ENCODE results near the gene TRPM1. TPM values are rescaled to one million over a fixed set of nuclear protein-coding genes. Genes with fewer than 3 reads are reported as not detected.

TRPM1 gene
- total RNA-seq, 1 donor from 2014 or later = 3.5 TPM

GRCh38 chr15:31016446-31016915, 85.0 kb downstream of the TRPM1 start:
- DNase-seq = peak; percentile 10

DNA sequence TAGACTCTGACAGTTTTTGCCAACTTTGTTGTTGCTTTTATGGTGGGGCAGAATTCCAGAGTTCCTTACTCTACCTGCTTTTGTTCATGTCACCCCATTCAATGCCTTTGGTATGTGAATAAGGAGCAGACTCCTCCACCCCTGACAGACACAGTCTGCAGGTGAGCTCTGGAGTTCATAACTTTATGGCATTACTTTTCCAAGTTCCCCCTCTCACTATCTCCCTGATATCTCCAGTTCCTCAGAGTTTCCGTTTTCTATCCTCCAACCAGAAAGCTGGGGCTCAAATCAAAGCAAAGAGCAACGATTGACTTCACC, 87.0 kb downstream of the TRPM1 start:
- DNase-seq = no peak

- no peak for DNase-seq
Observed at GRCh38 chr15:31013863-31014607, 87.5 kb downstream of the TRPM1 start.

DNA sequence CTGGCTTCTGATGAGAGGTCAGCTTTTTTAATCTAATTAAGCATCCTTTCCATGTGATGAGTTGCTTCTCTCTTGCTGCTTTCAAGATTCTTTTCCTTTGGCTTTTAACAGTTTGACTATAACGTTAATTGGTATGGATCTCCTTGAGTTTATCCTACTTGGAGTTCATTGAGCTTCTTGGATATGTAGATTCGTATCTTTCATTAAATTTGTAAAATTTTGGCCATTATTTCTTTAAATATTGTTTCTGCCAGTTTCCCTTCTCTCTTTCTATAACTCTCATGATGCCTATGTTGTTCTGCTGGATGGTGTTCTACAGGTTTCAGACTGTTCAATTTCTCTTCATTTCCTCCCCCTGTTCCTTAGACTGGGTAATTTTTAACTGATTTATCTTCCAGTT, 89.1 kb downstream of the TRPM1 start:
- DNase-seq = no peak

DNA sequence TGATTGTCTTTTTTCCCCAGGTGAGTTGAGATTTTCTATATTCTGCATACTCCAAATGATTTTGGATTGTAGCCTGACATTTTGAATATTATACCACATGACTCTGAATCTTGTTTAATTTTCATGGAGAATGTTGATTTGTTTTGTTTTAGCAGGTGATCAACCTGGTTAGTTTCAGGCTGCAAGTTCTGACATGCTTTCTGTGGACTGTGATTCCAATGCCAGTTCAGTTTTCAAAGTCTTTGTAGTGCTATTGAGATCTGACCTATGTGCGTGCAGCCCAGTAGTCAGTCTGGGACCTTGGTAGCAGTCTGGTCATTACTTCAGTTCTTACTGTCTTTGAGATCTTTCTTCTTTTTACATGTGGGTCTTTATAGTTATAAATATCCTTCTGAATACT, 91.5 kb downstream of the TRPM1 start:
- no peak for DNase-seq

DNA sequence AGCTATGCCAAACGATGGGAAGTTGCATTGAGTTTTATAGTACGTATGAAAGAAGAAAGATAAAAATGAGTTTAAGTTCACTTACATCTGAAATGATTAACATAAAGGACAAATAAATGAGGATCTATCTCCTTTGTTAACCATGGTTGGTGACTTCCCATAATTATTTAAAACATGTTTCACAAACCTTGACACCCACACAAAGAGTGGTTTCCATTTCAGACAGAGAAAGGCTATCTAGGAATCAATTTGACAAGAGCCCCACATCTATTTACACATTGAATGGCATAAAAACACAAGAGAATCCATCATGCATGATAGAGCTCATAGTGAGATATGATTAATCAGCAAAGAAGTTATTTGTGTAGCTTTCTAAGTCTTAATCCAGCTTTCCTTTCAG, 95.9 kb downstream of the TRPM1 start:
- no peak for DNase-seq

GRCh38 chr15:31004220-31004733, 97.2 kb downstream of the TRPM1 start:
- no peak for DNase-seq

DNA sequence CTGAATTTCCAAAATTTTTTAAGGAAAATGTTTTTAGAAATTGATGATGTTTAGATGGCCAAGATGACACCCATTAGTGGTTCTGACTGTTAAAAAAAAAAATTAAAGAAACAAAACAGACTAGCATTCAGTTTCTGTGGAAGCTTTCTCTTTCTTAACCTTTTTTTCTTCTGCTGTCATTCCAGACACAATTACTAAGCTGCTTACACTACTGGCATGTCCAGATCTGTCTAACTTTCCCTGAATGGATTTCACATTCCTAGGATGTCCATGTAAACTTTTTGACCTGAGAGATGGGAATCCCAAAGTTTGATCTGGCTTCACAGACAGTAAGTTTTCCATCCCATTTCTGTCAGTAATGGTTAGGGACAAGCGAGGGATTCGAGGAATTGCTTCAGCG, 99.8 kb downstream of the TRPM1 start:
- no peak for DNase-seq

GRCh38 chr15:30999729-31000128, 101.8 kb downstream of the TRPM1 start:
- no peak for DNase-seq

DNA sequence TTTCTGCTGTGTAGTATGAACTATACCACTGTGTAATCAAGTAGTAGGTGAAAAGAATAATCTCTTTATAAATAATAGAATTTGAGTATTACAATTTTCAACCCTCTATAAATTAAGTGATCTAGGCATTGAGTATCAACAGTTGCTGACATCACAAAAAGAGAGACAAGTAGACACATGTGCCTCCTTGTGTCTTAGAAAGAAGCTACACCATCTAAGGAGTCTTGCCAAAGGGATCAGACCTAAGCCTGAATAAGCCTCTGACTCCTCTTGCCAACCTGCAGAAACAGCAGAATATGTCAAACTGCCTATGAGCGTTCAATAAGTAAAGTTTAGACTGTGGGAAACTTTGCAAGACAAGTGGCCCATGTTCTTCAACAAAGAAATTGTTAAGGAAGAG, 104.3 kb downstream of the TRPM1 start:
- no peak for DNase-seq

DNA sequence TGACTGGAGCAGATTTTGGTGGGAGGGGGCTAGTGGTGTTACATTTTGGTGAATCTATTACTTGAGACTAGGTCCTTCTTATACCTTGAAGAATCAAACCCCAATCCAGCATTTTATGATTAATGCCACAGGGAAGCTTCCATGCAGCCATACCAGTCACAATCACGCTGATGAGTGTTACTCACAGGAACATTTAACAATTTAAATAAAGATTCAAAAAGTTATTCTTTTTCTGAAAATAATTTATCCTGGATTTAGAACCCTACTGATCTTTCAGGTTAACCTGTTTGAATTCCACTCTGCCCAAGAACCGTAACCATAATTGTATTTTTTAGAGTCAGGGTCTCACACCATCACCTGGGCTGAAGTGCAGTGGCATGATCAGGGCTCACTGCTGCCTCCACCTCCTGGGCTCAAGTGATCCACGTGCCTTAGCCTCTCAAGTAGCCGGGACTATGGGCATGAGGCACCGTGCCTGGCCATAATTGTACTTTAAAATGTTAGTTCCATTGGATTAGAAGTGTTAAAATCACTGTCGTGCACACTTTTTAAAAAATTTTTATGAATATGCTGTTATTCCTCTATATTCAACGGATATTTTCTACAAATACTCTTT, 109.2 kb downstream of the TRPM1 start:
- DNase-seq = peak; percentile 13

- DNase-seq = peak; percentile 48
Observed at GRCh38 chr15:30991255-30992235, 110.0 kb downstream of the TRPM1 start, which contains the start of gene MTMR10. Gene MTMR10, minus strand, starts transcription at chr15:30991628. Its CDS starts 122 bp downstream, at chr15:30991506.

GRCh38 chr15:30990446-30991254, 110.9 kb downstream of the TRPM1 start:
- peak; percentile 50 for DNase-seq

- DNase-seq = peak; percentile 9
Observed at GRCh38 chr15:30990036-30990435, 111.5 kb downstream of the TRPM1 start.

GRCh38 chr15:30985081-30985531, 116.4 kb downstream of the TRPM1 start:
- no peak for DNase-seq

- DNase-seq = no peak
Observed at GRCh38 chr15:30984542-30984941, 117.0 kb downstream of the TRPM1 start.

GRCh38 chr15:30984118-30984517, 117.4 kb downstream of the TRPM1 start:
- no peak for DNase-seq

DNA sequence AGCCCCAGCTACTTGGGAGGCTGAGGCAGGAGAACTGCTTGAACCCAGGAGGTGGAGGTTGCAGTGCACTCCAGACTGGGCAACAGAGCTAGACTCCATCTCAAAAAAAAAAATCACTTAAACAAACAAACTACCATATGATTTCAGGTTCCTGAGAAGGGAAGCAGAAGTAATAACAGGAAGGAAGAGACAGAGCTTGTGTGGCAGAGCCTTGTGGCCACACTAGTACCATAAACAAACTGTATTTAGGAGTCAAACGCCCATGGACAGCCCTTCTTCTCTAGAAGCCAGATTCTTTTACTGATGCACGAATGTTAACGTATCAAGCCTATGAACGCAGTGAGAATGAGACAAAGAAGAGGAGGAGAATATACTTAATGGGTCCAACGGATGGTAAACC, 122.1 kb downstream of the TRPM1 start:
- DNase-seq = no peak

- no peak for DNase-seq
Observed at GRCh38 chr15:30978328-30978727, 123.2 kb downstream of the TRPM1 start.

GRCh38 chr15:30974112-30974511, 127.4 kb downstream of the TRPM1 start:
- no peak for DNase-seq

DNA sequence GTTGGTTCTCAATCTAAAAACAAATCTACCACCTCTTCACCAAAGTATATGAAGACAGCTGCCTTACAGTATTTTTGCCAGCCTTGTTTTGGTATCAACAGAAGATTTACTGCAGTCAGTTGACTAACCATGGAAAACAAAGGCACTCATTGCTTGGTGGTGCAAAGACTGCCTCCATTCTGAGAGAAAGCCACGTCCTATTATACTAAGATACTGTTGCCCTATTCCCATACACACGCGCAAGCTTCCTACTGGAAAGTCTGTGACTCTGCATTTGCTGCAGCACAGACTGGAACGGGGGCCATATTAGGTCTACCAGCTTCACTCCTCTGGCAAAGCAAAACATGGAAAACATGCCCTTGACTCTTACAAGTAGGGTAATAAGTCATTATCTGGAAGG, 128.1 kb downstream of the TRPM1 start:
- DNase-seq = no peak

GRCh38 chr15:30969724-30970123, 131.8 kb downstream of the TRPM1 start:
- no peak for DNase-seq
